HG02588 (cell line): ENCODE results near the gene AMOT.

Experiments
- ATAC-seq: cut with Tn5 transposase; IDR thresholded peaks from one replicate; pipeline ENCODE4 v1.9.1; 2021; ENCODE audit warnings: mild to moderate bottlenecking, moderate library complexity; ENCODE audit not compliant: unreplicated experiment

AMOT gene

GRCh38 chrX:112800971-112801775 is 39.5 kb downstream of the AMOT start:
- no peak for ATAC-seq

- ATAC-seq: no peak
Observed at GRCh38 chrX:112799425-112799824, 41.2 kb downstream of the AMOT start.

GRCh38 chrX:112798736-112799135 is 41.9 kb downstream of the AMOT start:
- no peak for ATAC-seq

- ATAC-seq: no peak
Observed at GRCh38 chrX:112789931-112790330, 50.7 kb downstream of the AMOT start.

DNA sequence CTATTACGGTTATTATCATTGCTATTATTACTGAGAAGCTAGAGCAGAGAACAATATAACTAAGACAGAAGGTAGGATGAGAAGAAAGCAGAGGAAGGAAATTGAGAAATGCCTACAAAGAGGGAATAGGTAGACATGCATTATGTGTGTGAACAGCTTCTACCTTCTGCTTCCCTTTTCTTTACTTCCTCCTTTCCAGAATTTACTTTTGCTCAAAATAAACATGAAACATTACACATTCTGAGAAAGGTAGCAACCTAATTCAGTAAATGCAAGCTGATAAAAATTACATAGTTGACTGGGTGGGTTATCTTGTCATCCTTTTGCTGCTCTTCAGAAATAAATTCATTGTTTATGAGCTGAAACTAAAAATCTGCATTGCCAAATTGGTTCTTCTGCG is 54.6 kb downstream of the AMOT start:
- ATAC-seq: no peak

DNA sequence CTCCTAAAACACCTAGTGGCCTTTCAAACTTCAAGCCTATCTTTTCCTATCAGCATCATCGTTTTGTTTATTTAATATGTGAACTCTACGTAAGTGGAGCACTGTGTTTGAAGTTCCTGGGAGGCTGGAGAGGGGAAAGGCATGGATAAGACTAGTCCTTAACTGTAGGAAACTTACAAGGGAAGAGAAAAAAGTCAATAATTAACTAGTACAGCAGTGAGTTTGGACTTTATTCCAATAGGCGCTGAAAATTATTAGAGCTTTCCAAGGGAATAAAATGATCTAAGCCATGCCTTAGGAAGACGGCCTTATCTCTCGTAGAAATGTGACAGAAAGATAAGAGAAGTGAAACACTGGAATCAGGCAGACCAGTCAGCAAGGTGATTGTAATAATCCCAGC is 55.3 kb downstream of the AMOT start:
- ATAC-seq: no peak

- no peak for ATAC-seq
Observed at GRCh38 chrX:112784692-112785091, 55.9 kb downstream of the AMOT start.

GRCh38 chrX:112779139-112779538 is 61.5 kb downstream of the AMOT start:
- ATAC-seq: no peak

DNA sequence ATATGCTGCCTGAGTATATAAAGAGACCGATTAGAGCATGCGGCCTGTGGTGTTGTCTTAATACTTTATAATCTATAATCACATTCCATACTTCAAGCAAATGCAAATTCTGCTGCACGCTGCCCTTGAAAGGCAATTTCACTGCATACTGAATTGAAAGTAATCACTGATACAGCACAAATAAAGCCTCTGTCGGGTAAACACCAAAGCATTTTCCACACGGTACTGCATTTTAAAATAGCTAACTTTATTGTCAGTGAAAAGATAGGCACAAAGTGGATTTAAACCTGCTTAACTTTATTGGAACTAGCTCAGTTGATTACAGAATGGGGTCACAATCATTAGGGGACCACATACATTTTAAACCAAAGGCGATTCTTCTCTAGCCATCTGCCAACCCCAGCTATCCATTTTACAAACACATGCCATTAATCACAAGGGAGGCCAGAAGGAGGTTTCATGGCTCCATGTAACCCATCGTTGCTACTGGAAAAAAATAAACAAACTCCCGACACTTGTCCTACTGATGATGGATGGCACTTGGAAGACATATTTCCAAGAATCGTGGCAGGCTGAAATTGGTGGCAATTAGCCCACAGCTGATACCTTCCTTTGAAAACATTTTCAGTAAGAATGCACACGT is 65.9 kb downstream of the AMOT start:
- ATAC-seq: no peak

GRCh38 chrX:112774142-112774541 is 66.5 kb downstream of the AMOT start:
- no peak for ATAC-seq

DNA sequence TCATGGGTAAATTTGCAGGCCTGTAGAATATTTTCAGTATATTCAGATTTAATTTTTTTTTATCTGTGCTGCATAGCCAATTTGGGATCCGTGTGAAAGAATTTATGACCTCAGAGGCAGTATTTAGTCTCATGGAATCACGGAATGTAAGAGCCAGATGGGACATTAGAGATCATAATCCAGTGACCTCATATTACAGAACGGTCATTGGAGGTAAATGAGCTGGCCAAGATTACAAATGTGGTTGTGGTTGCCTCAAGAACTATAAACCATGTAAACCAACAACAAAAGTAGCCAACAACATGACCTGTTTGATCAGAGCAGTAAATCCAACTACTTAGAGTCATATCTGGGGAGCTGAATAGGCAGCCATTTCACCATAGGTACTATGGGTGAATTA is 71.6 kb downstream of the AMOT start:
- ATAC-seq: no peak

DNA sequence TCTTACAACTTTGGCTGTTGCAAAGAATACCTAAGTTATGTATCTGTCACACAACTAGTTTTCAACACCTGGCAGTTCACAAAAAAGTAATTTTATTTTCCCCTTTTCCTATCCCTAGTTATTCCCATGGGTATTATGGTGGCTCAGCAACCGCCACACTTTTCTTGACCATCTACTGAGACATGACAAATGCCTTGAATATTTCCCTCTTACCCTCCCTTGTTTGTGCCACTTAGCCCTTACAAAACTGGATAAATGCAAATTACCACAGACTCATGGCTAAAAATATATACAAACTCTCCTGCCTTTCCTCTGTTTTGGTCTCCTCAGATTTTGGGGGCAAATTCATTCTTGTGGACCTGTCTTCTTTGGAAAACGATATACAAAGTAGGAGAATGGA is 72.1 kb downstream of the AMOT start:
- no peak for ATAC-seq

DNA sequence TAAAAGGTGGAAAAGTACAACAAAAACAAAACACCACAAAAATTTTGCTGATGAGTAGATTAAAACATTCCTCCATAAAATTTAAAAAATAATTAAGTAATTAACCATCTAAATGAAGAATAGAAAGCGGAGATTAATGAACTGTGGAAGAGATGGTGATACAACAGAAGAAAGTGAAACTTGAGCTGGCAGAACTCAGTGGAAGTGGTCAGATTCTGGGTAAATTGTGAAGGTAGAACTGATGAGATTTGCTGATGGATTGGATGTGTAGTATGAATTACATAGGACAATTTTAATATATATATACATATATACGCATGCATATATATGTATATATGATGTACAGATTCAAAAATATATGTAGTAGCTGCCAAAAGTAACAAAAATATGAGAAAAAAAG is 73.9 kb downstream of the AMOT start:
- ATAC-seq: no peak

GRCh38 chrX:112761242-112762207 is 79.1 kb downstream of the AMOT start:
- peak; percentile 89 for ATAC-seq

- peak; percentile 62 for ATAC-seq
Observed at GRCh38 chrX:112760697-112761096, 79.9 kb downstream of the AMOT start.

- ATAC-seq: no peak
Observed at GRCh38 chrX:112759966-112760365, 80.7 kb downstream of the AMOT start.

- ATAC-seq: no peak
Observed at GRCh38 chrX:112759512-112759911, 81.1 kb downstream of the AMOT start.

DNA sequence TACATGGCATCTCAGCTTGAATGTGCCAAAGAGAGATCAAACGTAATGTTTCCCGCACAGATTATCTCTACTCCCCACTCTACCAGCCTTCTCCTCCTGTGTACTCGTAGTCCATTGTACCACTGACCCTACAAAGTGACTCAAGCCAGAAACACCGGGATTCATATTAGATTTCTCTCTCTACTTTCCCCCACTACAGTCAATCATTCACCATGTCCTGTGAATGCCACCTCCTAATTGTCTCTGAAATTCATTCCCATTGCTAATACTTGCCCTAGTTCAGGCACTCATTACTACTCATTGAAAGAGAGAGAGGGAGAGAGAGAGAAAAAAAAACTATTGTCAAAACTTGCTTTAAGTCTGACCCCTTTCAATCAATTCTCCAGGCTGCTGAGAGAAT is 82.7 kb downstream of the AMOT start:
- ATAC-seq: no peak

- no peak for ATAC-seq
Observed at GRCh38 chrX:112753116-112753515, 87.5 kb downstream of the AMOT start.

DNA sequence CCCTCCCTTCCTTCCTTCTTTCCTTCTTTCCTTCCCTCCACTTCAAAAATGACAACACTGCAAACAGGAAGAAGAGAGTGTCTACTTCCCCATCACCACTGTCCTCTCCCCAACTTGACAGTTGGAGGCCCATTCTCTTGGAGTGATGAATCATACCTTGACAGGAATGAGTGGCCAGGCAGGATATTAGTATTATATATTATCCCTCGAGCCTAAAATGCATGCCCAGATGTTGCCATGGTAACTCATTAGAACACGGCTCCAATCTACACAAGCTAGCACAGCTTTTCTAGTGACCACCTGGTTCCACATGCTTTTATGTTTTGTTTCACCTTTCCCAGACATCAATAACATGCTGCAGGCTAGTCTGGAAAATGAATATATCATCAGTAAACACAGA is 89.6 kb downstream of the AMOT start:
- no peak for ATAC-seq

DNA sequence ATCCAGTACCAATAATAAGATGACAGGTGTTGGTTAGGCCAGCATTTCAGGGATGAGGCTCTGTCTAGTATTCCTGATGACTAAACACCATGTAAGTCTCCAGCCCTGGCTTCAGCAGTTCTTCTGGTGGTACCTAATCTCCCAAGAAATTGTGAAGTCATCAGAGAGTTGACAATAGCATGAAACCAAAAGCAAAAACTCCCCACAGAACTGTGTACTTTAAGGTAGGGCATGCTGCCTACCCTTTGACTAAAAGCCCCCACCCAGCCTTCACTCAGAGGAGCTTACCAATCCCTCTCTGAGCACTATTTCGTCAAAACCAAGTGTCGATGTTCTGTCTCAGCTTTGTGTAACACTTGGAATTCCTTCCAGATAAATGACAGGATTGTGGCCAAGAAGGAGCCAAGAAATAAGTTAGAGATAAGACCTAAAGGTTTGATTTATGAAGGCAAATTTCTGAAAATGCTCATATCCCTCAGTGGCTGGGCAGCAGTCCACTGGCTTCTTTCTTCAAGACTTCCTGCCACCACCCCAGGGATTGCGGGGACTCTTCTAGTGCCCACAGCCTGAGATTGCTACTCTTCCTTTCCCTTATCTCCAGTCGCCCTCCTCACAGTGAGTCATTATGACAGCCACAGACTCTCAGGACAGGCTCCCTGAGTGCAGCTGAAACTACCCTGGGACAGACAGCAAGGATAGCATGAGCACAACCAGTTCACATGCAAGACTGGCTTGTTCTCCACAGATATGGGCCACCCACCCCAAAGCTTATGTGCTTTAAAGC is 93.6 kb downstream of the AMOT start:
- no peak for ATAC-seq
